OCI-M2 (cell line): ENCODE data around the gene SYVN1.
"Not testable (repeated sequence)": the region's sequence is repeated elsewhere in the genome, so short reads cannot be mapped to it uniquely, and the experiment has no call there.

Source experiments
- DNase-seq: peaks from one replicate; lab custom pipeline; 2025; ENCODE audit not compliant: unreplicated experiment; lab: John Stamatoyannopoulos, UW

SYVN1 gene

GRCh38 chr11:65127473-65128181 lies 6.7 kb downstream of the SYVN1 start:
- no peak for DNase-seq

- DNase-seq = no peak
Observed at GRCh38 chr11:65126624-65127274, 7.6 kb downstream of the SYVN1 start.

- DNase-seq = no peak
Observed at GRCh38 chr11:65125197-65126056, 8.9 kb downstream of the SYVN1 start.

DNA sequence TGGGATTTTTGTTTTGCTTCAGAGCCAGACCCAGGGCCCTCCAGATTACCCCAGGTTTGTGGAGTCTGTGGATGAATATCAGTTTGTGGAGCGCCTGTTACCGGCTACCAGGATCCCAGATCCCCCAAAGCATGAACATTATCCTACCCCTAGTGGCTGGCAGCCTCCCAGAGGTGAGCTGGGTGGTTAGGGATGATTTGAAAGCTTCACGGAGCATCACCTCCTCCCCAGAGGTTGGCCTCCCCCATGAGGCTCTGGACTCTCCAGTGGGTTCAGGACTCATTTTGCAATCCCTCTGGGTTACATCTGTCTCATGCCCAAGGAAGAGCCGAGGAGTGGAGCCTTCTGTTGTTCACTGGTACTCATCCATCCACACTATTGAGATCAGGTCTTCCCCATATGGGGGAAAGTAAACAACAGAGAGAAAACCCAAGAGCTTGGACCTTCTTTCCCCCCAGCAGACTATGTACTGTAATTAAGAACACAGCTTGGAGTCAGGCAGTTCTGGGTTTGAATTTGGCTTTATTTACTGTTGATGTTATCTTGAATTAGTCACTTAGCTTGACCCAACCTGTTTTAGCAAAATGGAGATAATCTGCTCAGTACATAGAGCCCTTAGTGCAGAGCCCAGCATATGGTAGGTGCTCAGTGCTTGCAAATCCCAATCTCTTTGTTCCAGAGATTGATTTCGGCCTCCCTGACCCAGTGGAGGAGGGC lies 9.7 kb downstream of the SYVN1 start:
- no peak for DNase-seq

- DNase-seq = peak; percentile 83
Observed at GRCh38 chr11:65121865-65122696, 12.2 kb downstream of the SYVN1 start, which contains the start of the genes FAU and MRPL49. Gene FAU (minus strand): TSS chr11:65122134. CDS start chr11:65121813, 321 bp downstream. Gene MRPL49 (plus strand): TSS chr11:65122321. CDS start chr11:65122347, 26 bp downstream.

DNA sequence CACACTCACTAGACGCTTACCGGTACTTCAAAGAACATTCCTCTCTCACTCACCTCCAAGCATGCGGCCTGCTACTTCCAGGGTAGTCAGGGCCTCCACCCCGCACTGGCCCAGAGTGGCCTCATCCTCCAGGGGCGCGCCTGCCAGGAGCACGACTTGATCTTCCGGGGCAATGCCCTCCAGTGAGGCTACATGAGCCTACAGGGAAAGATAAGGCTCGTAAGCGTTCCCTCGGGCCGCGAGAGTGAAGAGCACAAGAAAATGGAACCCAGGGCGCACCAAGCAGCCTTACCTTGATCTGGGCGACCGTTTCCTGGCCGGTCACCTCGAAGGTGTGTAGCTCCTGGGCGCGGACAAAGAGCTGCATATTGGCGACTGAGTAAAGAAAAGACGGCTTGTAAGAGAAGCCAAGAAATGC lies 12.9 kb downstream of the SYVN1 start:
- no peak for DNase-seq

- DNase-seq = no peak
Observed at GRCh38 chr11:65120831-65121230, 13.5 kb downstream of the SYVN1 start.

DNA sequence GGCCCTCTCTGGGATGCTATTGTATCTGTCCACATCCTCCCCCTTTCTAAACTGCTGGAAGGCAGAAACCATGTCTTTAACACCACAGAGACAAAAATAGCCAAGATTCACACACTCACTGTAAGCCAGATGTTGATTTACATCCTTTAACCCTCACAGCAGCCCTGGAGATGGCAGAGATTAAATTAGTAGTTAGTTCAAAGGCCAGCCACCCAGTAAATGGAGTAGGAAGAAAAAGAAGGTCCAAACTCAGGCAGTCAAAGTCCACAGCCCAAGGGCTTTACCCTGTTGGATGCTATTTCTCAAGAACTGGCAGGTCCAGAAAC lies 14.7 kb downstream of the SYVN1 start:
- DNase-seq = no peak

DNA sequence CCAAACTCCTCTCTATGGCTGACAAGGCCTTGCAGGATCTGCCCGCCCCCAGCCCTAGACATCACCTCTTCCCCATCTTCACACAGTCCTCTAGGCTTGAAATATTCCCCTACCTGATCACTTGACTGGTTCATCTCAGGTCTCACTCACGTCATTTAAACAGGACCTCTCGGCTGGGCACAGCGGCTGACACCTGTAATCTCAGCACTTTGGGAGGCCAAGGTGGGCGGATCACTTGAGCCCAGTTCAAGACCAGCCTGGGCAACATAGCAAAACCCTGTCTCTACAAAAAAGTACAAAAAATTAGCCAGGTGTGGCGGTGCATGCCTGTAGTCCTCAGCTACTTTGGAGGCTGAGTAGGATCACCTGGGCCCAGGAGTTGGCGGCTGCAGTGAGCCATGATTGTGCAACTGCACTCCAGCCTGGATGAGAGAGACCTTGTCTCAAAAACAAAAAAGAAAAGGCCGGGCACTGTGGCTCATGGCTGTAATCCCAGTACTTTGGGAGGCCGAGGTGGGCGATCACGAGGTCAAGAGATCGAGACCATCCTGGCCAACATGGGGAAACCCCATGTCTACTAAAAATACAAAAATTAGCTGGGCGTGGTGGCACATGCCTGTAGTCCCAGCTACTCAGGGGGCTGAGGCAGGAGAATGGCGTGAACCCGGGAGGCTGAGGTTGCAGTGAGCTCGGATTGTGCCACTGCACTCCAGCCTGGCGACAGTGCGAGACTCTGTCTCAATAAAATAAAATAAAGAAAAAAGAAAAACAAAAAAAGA lies 15.2 kb downstream of the SYVN1 start:
- not testable (repeated sequence) for DNase-seq

GRCh38 chr11:65118097-65118837 lies 16.1 kb downstream of the SYVN1 start:
- no peak for DNase-seq

DNA sequence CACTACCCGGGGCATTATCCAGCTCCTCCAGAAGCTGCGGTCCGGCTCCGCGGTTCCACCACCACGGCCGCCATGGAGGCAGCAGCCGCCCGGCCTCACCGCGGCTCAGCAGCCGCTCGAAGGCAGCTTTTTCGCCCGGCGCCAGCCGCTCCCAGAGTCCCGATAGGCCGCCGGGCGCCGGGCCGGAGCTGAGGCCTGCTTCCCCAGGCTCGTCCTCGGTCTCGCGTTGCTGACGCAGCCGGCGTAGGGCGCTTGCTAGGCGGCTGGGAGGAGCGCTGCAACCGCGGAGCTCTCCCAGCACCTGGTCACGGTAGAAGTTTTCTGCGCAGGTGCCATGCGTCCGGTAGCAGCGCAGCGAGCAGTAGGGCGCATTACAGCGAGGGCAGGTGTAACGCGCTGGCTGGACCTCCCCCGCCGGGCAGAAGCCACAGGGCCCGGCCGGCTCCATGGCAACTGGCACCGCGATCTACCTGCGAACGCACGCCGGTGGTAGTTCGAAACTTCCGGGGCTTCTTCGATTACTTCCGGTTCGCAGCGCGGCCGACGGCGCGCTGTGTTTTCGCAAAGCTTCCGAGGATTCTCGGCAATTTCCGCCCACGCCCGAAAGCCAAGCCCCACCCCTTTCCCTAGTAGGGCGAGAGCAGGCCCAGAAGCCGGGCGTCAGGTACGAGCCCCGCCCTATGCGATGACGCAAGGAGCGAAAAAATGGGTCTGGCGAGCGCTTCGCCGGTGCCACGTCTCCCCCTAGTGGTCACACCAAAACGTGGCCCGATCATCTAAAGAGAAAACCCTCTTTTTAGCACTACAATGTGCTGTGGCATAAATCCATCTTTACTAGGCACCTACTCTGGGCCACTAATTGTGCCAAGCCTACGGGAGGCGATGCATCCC lies 16.9 kb downstream of the SYVN1 start, which contains the start of gene ZNHIT2:
Gene ZNHIT2 (minus strand): TSS at position 496 of the 891 bp plus-strand sequence. CDS start 48 bp downstream, at position 448.
- DNase-seq = peak; percentile 88

DNA sequence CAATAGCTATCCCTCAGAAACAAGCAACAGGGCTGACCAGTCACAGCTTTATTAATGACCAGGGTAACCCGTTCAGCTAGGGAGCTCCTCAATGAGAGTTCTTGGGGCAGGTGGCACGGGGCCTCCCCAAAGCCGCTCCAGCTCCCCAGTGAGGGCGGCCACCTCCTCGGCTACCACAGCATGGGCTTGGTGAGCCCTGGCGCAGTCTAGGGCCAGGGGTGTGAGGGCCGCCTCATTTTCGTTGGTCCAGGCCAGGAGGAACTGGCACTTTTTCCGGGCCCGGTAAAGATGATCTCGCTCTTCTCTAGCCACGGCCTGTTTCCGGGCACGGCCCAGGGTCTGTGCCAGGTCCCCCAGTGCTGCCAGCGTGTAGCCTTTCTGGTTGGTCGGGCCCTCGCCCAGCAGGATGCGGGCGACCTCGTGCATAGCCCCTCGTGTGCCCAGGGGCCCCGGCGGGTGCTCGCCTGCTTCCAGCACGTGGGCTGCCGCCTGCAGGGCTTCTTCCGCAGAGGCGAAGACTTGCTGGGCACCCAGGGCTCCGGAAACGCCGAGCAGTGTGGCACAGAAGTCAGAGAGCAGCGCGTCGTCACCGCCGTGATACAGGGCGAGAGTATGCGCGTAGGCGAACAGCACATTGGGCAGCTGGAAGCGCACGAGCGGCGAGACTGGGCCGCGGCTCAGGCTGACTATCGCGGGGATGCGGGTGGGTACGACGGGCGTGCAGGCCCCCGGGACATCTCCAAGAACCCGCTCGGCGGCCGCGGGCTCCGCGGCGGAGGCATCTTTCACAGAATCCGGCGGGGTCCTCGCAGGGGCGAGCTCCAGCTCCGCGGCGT lies 17.7 kb downstream of the SYVN1 start:
- no peak for DNase-seq

DNA sequence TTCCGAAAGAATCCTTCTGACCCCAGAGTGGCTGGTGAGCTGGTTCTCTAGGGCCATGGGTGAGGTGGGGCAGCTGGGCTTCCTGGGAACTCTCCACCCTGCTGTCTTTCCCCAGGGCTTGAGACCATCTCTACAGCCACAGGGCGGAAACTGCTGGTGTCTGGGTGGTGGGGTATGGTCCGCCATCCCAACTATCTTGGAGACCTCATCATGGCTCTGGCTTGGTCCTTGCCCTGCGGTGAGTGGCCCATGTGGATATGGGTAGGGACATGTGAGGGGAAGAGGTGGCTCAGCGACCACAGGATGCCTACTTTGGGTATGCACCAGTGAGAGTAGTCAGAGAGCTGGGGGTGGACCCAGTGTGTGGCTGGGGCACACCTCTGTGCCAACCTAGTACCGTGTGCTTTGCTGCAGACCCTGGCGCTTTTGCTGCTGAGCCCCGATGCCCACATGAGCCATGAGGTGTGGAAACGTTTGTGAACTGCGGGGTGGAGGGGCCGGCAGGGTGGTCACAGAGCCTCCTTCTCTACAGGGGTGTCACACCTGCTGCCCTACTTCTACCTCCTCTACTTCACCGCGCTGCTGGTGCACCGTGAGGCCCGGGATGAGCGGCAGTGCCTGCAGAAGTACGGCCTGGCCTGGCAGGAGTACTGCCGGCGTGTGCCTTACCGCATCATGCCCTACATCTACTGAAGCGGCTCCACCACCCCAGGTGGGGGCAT lies 18.8 kb downstream of the SYVN1 start:
- no peak for DNase-seq

DNA sequence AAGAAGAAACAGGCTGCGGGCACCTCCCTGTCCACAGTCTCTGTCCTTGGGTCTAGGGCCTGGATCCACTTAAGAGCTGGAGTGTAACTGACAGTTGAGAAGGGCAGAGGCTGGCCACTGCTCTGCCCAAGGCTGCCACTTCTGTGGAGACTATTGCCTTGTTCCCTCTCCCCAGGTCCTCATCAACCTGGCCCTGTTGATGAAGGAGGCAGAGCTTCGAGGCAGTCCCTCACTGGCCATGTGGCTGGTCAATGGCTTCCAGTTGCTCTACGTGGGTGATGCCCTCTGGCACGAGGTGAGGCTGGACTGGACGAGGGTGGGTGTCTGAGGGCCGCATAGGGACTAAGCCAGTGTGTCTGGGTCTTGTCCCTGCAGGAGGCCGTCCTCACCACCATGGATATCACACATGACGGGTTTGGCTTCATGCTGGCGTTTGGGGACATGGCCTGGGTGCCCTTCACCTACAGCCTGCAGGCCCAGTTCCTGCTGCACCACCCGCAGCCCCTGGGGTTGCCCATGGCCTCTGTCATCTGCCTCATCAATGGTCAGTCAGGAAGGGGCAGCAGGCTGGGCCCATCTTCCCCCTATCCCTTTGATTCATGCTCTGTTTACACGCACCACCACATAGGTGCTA lies 19.7 kb downstream of the SYVN1 start:
- no peak for DNase-seq

GRCh38 chr11:65113839-65114238 lies 20.5 kb downstream of the SYVN1 start:
- no peak for DNase-seq

DNA sequence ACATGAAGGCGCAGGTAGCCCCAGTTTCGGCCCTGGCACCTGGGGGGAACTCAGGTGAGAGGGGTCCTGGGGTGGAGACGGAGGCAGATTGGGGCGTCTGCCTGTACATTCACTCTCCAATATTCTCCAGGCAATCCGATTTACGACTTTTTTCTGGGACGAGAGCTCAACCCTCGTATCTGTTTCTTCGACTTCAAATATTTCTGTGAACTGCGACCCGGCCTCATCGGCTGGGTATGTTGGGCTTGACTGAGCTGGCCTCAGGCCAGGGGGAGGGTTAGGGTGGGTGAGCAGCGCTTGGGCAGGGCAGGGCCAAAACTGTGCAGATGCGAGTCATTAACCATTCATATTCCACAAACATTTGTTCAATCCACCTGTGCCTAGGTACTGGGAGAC lies 21.0 kb downstream of the SYVN1 start:
- DNase-seq = no peak
